Omental fat pad (tissue), 4 donors: ENCODE data around the gene PITX1. TPM values are rescaled to one million over a fixed set of nuclear protein-coding genes. Genes with fewer than 3 reads are reported as not detected.

Source experiments
- ATAC-seq: fragments of 150-250 bp; one replicate; pipeline ENCODE4 v1.9.1; 2016; ENCODE audit warnings: mild to moderate bottlenecking, moderate library complexity; ENCODE audit not compliant: low FRiP score
- DNase-seq: peaks from one replicate; pipeline ENCODE4 v3.0.0-alpha.2; 2019; ENCODE audit warnings: low spot score
- total RNA-seq, 4 donors: library from RNA; depleted of rRNA; stranded (reverse); fragments of >200 nt; gene quantifications; one replicate each; pipeline ENCODE4 v1.1.0, GENCODE V29; 2016
- TF ChIP-seq, protein P1 (sequence below), 3 donors: fragments of 450-650 bp; IDR thresholded peaks; one replicate each; pipeline ENCODE4 v1.5.1; 2016 to 2017; ENCODE audit warnings: antibody characterized with exemption in 3 of 3, mild to moderate bottlenecking in 3 of 3, moderate library complexity in 2 of 3

Gene PITX1
- total RNA-seq, 4 donors from 2014 or later: 0.74 to 3.7 (median 1.2) TPM; not detected in 1

- TF ChIP-seq, protein P1, sequence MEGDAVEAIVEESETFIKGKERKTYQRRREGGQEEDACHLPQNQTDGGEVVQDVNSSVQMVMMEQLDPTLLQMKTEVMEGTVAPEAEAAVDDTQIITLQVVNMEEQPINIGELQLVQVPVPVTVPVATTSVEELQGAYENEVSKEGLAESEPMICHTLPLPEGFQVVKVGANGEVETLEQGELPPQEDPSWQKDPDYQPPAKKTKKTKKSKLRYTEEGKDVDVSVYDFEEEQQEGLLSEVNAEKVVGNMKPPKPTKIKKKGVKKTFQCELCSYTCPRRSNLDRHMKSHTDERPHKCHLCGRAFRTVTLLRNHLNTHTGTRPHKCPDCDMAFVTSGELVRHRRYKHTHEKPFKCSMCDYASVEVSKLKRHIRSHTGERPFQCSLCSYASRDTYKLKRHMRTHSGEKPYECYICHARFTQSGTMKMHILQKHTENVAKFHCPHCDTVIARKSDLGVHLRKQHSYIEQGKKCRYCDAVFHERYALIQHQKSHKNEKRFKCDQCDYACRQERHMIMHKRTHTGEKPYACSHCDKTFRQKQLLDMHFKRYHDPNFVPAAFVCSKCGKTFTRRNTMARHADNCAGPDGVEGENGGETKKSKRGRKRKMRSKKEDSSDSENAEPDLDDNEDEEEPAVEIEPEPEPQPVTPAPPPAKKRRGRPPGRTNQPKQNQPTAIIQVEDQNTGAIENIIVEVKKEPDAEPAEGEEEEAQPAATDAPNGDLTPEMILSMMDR (IDR thresholded peaks at IDR 0.05): no peak
- ATAC-seq (no peak), DNase-seq (no peak)
Observed at GRCh38 chr5:135034963-135035677, 1.1 kb upstream of the PITX1 start.

DNA sequence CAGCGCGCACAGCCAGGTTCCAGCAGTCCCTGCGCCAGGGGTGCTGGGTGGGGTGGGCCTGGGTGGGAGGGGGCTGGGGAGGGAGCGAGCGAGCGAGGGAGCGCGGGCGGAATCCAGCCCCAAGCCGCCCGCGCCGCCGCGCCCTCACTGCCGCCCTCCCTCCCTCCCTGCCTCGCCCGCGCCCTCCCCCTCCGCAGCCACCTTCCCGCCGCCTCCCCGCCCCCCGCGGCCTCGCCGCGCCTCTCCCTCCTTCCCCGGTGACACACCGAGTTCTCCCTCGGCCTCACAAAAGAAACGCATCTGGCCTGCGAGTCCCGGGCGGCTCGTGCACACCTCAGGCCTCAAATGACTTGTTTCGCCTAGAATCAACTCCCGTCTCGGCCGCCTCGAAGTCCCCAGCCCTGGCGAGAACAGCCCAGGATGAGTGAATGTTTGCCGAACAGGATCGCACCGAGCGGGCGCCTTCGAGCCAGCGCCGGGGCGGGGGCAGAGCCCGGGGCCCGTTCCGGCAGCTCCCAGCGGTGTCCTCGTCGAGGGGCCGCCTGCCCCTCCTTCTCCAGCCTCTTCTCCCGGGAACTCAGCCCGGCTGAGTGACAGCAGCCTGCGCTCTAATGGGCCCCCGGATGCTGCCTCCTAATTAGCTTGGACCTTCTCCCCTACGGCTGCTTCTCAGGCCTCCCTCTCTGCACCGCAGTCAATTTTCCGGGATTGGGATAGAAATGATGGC lies 371 bp upstream of the PITX1 start:
- DNase-seq (no peak), ATAC-seq (no peak)
- TF ChIP-seq, protein P1 (IDR thresholded peaks at IDR 0.05): no peak

DNA sequence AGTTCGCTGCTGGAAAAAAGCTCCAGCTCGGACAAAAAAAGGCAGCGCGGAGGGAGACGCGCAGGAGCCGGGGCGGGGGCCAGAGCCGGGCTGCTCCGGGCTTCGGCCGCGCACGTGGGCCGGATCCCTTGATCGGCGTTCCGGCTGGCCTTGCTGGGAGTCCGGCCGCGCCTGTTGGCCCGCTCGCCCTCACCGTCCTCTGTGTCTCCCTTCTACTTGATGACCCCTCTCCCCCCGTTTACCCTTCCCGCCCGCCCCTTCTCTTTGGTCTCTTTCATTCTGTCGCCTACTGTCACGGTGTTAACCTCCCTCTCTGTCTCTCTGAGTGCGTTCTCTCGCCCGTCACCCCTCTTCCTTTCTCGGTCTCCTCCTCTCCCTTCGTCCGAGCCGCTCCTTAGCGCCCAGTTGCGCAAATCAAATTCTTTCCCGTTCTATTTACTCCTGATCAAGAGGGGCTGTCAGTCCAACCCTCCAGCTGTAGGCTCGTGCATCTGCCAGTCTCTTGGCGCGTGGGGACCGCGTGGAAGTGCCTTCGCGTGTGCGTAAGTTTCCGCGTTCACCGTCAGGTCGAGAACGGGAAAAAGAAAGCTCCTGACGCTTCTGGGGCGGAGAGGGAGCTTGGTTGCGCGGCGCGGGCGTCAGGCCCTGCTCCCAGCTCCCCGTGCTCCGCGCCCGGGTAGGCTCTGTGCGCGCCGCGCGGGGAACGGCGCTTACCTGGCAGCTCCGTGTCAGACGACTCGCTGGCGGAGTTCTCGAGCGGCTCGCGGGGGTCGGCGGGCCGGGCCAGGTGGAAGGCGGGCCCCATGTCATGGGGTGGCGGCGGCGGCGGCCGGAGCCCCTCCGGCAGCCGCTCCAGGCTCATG lies 798 bp downstream of the PITX1 start:
- TF ChIP-seq, protein P1 (IDR thresholded peaks at IDR 0.05): no peak
- ATAC-seq: no peak

GRCh38 chr5:135032695-135032998 lies 1.4 kb downstream of the PITX1 start:
- DNase-seq (no peak), ATAC-seq (no peak)
- TF ChIP-seq, protein P1 (IDR thresholded peaks at IDR 0.05): no peak

More for the DNA sequence above, 798 bp downstream of the PITX1 start:
- no peak for DNase-seq

DNA sequence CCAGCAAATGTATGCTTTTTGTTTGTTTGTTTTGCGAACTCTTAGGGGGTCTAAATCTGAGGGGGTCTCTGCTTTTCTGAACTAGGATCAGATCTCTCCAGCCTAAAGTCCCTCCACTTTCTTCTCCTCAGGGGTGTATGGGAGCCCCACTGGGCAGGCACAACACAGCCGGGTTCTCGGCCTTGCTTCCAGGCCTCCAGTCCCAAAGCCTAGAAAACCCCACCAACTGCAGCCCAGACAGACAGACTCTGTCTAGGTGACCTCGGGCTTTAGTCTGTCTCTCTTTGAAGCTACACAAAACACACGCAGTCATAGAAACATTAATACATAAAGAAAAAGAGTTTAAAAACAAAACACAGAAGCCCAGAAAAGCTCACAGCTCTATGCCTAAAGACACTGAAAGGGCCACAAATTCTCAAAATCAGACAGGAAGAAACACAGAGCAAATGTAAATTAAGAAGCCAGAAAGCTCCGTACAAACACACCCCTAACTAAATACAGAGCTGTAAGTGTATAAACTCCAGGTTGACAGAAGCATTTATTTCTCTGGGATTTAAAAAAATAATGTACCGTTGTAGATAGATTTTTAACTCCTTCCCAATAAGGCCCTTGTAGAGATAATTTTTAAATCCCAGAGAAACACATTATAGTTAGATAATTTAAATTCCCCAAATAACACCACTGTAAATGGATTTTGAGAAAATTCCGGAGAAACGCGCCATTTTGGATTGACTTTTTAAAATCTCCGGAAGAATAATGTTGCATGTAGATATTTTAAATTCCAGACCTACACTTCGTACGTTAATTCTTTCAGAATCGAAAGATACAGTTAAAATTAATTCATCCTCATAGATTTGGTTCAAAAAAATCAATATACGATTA lies 2.0 kb downstream of the PITX1 start:
- ATAC-seq: no peak
- TF ChIP-seq, protein P1 (IDR thresholded peaks at IDR 0.05): no peak
- no peak for DNase-seq
